H1 (cell line): ENCODE data around the gene ME3. TPM values are rescaled to one million over a fixed set of nuclear protein-coding genes. Genes with fewer than 3 reads are reported as not detected.

Source experiments
- CTCF ChIA-PET: fragments of 300-600 bp; sonication (Branson Sonifier 250); formaldehyde crosslinking; loops from one replicate; lab custom pipeline; 2021; ENCODE audit not compliant: partially characterized antibody; lab: Charles Lee
- POLR2A ChIA-PET: fragments of 300-600 bp; sonication (Branson Sonifier 250); formaldehyde crosslinking; loops from one replicate; lab custom pipeline; 2021; ENCODE audit warnings: inconsistent platforms; ENCODE audit not compliant: partially characterized antibody; lab: Charles Lee
- DNase-seq, 2 experiments: peaks; one replicate each; pipeline versions ENCODE4 v3.0.0 to v3.0.0-alpha.2; 2010 to 2022; ENCODE audit warnings: low spot score in 2 of 2, low read depth in 1 of 2, mixed read lengths in 1 of 2
- FAIRE-seq: peaks from 2 replicates; lab custom pipeline; 2011; peaks lifted over from hg19 to GRCh38; lab: Jason Lieb, UNC
- H2AFZ ChIP-seq: 2 replicates; pipeline ENCODE4 v1.8.1; 2012; ENCODE audit warnings: low read length, inconsistent platforms
- H2AK5ac ChIP-seq: 2 replicates; pipeline ENCODE4 v1.6.1; 2013; ENCODE audit warnings: low read depth, low read length
- H2BK120ac ChIP-seq: replicated peaks from 2 replicates; pipeline ENCODE3; 2013; ENCODE audit warnings: low read depth, low read length, inconsistent platforms
- H2BK12ac ChIP-seq: 2 replicates; pipeline ENCODE4 v1.6.1; 2013; ENCODE audit warnings: low read depth, low read length
- H2BK15ac ChIP-seq: 2 replicates; pipeline ENCODE4 v1.6.1; 2013; ENCODE audit warnings: low read length
- H2BK20ac ChIP-seq: 2 replicates; pipeline ENCODE4 v1.6.1; 2013; ENCODE audit warnings: low read length
- H2BK5ac ChIP-seq: 2 replicates; pipeline ENCODE4 v1.6.1; 2013; ENCODE audit warnings: low read depth, low read length
- H3K14ac ChIP-seq: 2 replicates; pipeline ENCODE4 v1.6.1; 2013; ENCODE audit warnings: inconsistent platforms; ENCODE audit not compliant: insufficient read length
- H3K18ac ChIP-seq: 2 replicates; pipeline ENCODE4 v1.6.1; 2013; ENCODE audit warnings: low read length; ENCODE audit errors: extremely low read depth
- H3K23ac ChIP-seq: 2 replicates; pipeline ENCODE4 v1.6.1; 2013; ENCODE audit warnings: inconsistent platforms; ENCODE audit not compliant: insufficient read length
- H3K23me2 ChIP-seq: 2 replicates; pipeline ENCODE4 v1.6.1; 2013; ENCODE audit warnings: low read depth, low read length
- H3K27ac ChIP-seq: 2 replicates; pipeline ENCODE4 v1.6.1; 2011; ENCODE audit warnings: low read depth, low read length, inconsistent platforms
- H3K27me3 ChIP-seq, 4 experiments: replicated peaks in 1 of 4; 1 replicate in 1 of 4; 2 replicates in 3 of 4; pipeline versions ENCODE4 v1.6.1 to v1.8.1; 2011 to 2013; ENCODE audit warnings: low read length in 3 of 4, mild to moderate bottlenecking in 3 of 4, inconsistent platforms in 2 of 4, mixed read lengths in 2 of 4, moderate library complexity in 1 of 4; ENCODE audit not compliant: control insufficient read depth in 3 of 4, insufficient read depth in 3 of 4; ENCODE audit errors: extremely low read depth in 1 of 4
- H3K36me3 ChIP-seq, 4 experiments: 2 replicates each; pipeline versions ENCODE4 v1.6.1 to v1.8.1; 2011 to 2013; ENCODE audit warnings: mild to moderate bottlenecking in 4 of 4, low read length in 3 of 4, moderate library complexity in 2 of 4, control low read depth in 1 of 4, inconsistent platforms in 1 of 4; ENCODE audit not compliant: insufficient read depth in 4 of 4, control insufficient read depth in 2 of 4
- H3K4ac ChIP-seq: replicated peaks from 2 replicates; pipeline ENCODE3; 2013; ENCODE audit warnings: low read length, low read depth, mixed read lengths, inconsistent platforms; ENCODE audit not compliant: insufficient read length
- H3K4me1 ChIP-seq, 4 experiments: replicated peaks in 1 of 4; 1 replicate in 1 of 4; 2 replicates in 3 of 4; pipeline versions ENCODE4 v1.6.1 to v1.8.1; 2011 to 2013; ENCODE audit warnings: low read length in 3 of 4, inconsistent platforms in 2 of 4, mixed read lengths in 1 of 4; ENCODE audit not compliant: insufficient read depth in 4 of 4, control insufficient read depth in 3 of 4
- H3K4me2 ChIP-seq, 2 experiments: 2 replicates each; pipeline versions ENCODE4 v1.6.1 to v1.8.1; 2011 to 2013; ENCODE audit warnings: low read depth in 2 of 2, low read length in 2 of 2, control low read depth in 1 of 2, inconsistent platforms in 1 of 2, mild to moderate bottlenecking in 1 of 2; ENCODE audit not compliant: insufficient read depth in 1 of 2
- H3K4me3 ChIP-seq, 4 experiments: fragments of 200-600, 300-600 bp in 1 of 4; sonication (generic), shearing (Covaris generic), sonication (Bioruptor Twin) in 1 of 4; 2 replicates each; pipeline versions ENCODE4 v1.5.1 to v1.8.1; 2011 to 2016; ENCODE audit warnings: low read length in 4 of 4, low read depth in 3 of 4, control low read depth in 2 of 4, inconsistent platforms in 2 of 4, mild to moderate bottlenecking in 2 of 4, mixed read lengths in 1 of 4, moderate library complexity in 1 of 4; ENCODE audit not compliant: insufficient read depth in 2 of 4; ENCODE audit errors: extremely low read depth in 1 of 4
- H3K56ac ChIP-seq: replicated peaks from 2 replicates; pipeline ENCODE3; 2013; ENCODE audit warnings: low read depth, mild to moderate bottlenecking, mixed read lengths, low read length, inconsistent platforms; ENCODE audit not compliant: insufficient read length
- H3K79me1 ChIP-seq: 2 replicates; pipeline ENCODE4 v1.6.1; 2013; ENCODE audit warnings: low read depth, low read length, control low read depth
- H3K79me2 ChIP-seq, 2 experiments: 2 replicates each; pipeline versions ENCODE4 v1.6.1 to v1.8.1; 2012 to 2013; ENCODE audit warnings: low read length in 2 of 2, mild to moderate bottlenecking in 2 of 2, inconsistent platforms in 1 of 2; ENCODE audit not compliant: insufficient read depth in 2 of 2, control insufficient read depth in 1 of 2
- H3K9ac ChIP-seq, 4 experiments: replicated peaks in 1 of 4; 1 replicate in 1 of 4; 2 replicates in 3 of 4; pipeline versions ENCODE4 v1.6.1 to v1.8.1; 2011 to 2013; ENCODE audit warnings: low read depth in 3 of 4, low read length in 3 of 4, control low read depth in 2 of 4, mild to moderate bottlenecking in 2 of 4, moderate library complexity in 2 of 4, inconsistent platforms in 1 of 4; ENCODE audit errors: extremely low read depth in 1 of 4
- H3K9me3 ChIP-seq, 2 experiments: 2 replicates each; pipeline versions ENCODE4 v1.6.1 to v1.8.1; 2012 to 2013; ENCODE audit warnings: mild to moderate bottlenecking in 2 of 2, moderate library complexity in 2 of 2, control low read depth in 1 of 2, inconsistent platforms in 1 of 2, low read depth in 1 of 2, low read length in 1 of 2, mixed read lengths in 1 of 2; ENCODE audit not compliant: insufficient read depth in 2 of 2
- H4K20me1 ChIP-seq, 2 experiments: replicated peaks in 1 of 2; 2 replicates each; pipeline versions ENCODE3 to v1.8.1; 2011 to 2013; ENCODE audit warnings: inconsistent platforms in 2 of 2, low read length in 2 of 2, mild to moderate bottlenecking in 1 of 2; ENCODE audit not compliant: insufficient read depth in 2 of 2, control insufficient read depth in 1 of 2
- H4K5ac ChIP-seq: 2 replicates; pipeline ENCODE4 v1.6.1; 2013; ENCODE audit warnings: low read length, low read depth, mixed read lengths, inconsistent platforms; ENCODE audit not compliant: insufficient read length
- H4K8ac ChIP-seq: 2 replicates; pipeline ENCODE4 v1.8.0; 2013; ENCODE audit warnings: mild to moderate bottlenecking, moderate library complexity, low read length, inconsistent platforms; ENCODE audit not compliant: insufficient read depth; ENCODE audit errors: extremely low read depth
- H4K91ac ChIP-seq: replicated peaks from 2 replicates; pipeline ENCODE3; 2013; ENCODE audit warnings: low read length, mixed read lengths, inconsistent platforms; ENCODE audit not compliant: insufficient read length
- EZH2 ChIP-seq: fragments of 200-600 bp; sonication (generic); IDR thresholded peaks from 2 replicates; pipeline ENCODE4 v1.7.1; 2012; ENCODE audit warnings: low read depth, mild to moderate bottlenecking, moderate library complexity, low read length, inconsistent platforms; ENCODE audit not compliant: severe bottlenecking
- HDAC2 ChIP-seq, 2 experiments: fragments of 300-600 bp in 1 of 2; sonication (generic) in 1 of 2; IDR thresholded peaks; 2 replicates each; pipeline ENCODE4 v1.6.1; 2011 to 2012; ENCODE audit warnings: low read depth in 2 of 2, low read length in 2 of 2, mild to moderate bottlenecking in 2 of 2, moderate library complexity in 2 of 2, borderline replicate concordance in 1 of 2, inconsistent platforms in 1 of 2
- JUN ChIP-seq: IDR thresholded peaks from 2 replicates; pipeline ENCODE4 v1.6.1; 2011; ENCODE audit warnings: low read depth, mild to moderate bottlenecking, improper control_type of control experiment, low read length
- JUND ChIP-seq: IDR thresholded peaks from 2 replicates; pipeline ENCODE4 v1.6.1; 2011; ENCODE audit warnings: mild to moderate bottlenecking, improper control_type of control experiment, low read length
- KDM1A ChIP-seq: fragments of 200-600, 300-600 bp; sonication (generic); IDR thresholded peaks from 2 replicates; pipeline ENCODE4 v1.7.1; 2016; ENCODE audit warnings: mild to moderate bottlenecking, low read length, borderline replicate concordance
- POLR2AphosphoS5 ChIP-seq: IDR thresholded peaks from 2 replicates; pipeline ENCODE4 v1.6.1; 2011; ENCODE audit warnings: low read depth, low read length
- POU5F1 ChIP-seq: IDR thresholded peaks from 2 replicates; pipeline ENCODE4 v1.6.1; 2011; ENCODE audit warnings: low read depth, mild to moderate bottlenecking, low read length, moderate library complexity
- RNF2 ChIP-seq: fragments of 200-900, 300-1000 bp; sonication (generic); IDR thresholded peaks from 2 replicates; pipeline ENCODE4 v1.7.1; 2016; ENCODE audit warnings: borderline replicate concordance, low read depth, mild to moderate bottlenecking, antibody characterized with exemption, low read length; ENCODE audit not compliant: poor library complexity, severe bottlenecking; ENCODE audit errors: missing control alignments
- SP4 ChIP-seq: IDR thresholded peaks from 2 replicates; pipeline ENCODE4 v1.6.1; 2012; ENCODE audit warnings: low read length, inconsistent platforms
- SUZ12 ChIP-seq: fragments of 200-600 bp; sonication (generic); IDR thresholded peaks from 2 replicates; pipeline ENCODE4 v1.6.1; 2012; ENCODE audit warnings: mild to moderate bottlenecking, inconsistent platforms, low read length, moderate library complexity, mixed read lengths
- TAF1 ChIP-seq: IDR thresholded peaks from 2 replicates; pipeline ENCODE4 v1.6.1; 2011; ENCODE audit warnings: mild to moderate bottlenecking, low read depth, low read length
- ZNF274 ChIP-seq: IDR thresholded peaks from 2 replicates; pipeline ENCODE4 v1.7.0; 2012; ENCODE audit warnings: low read length, borderline replicate concordance; ENCODE audit errors: extremely low read depth
- WGBS, 2 experiments: shearing (Covaris generic) in 1 of 2; methylation state at CpG; one replicate each; pipeline versions ENCODE4 v1.1.6 to v1.1.7; 2013 to 2015; ENCODE audit warnings: low lambda C conversion rate in 2 of 2, mixed read lengths in 2 of 2, inconsistent platforms in 1 of 2, low coverage in 1 of 2, missing lambda C conversion rate in 1 of 2; ENCODE audit not compliant: insufficient replicate concordance in 2 of 2, insufficient coverage in 1 of 2, insufficient read length in 1 of 2; ENCODE audit errors: extremely low coverage in 1 of 2, missing lambda C conversion rate in 1 of 2; 5-methylcytosine and 5-hydroxymethylcytosine counted together
- polyA plus RNA-seq, 7 experiments: library from polyadenylated mRNA; depleted of rRNA in 3 of 7; stranded (reverse) in 5 of 7; unstranded in 2 of 7; fragments of >200 nt in 5 of 7; fragments of 200-250 nt in 2 of 7; gene quantifications; 1 replicate in 5 of 7; 2 replicates in 1 of 7; 4 replicates in 1 of 7; pipeline versions ENCODE4 v1.2.1 to v1.2.3, GENCODE V29; 2011 to 2013; ENCODE audit warnings: missing spikeins in 2 of 7, mixed read lengths in 2 of 7
- total RNA-seq: library from RNA; stranded (reverse); fragmentation: NEBNext Ultra II Directional; extraction: Animal tissue kit (Norgen Biotek cat#: 25700); gene quantifications from 2 replicates; pipeline ENCODE4 v1.2.1, GENCODE V29; 2021
- TF ChIP-seq, protein P1 (sequence below): IDR thresholded peaks from 2 replicates; pipeline ENCODE4 v1.6.1; 2012; ENCODE audit warnings: low read length, inconsistent platforms

Gene ME3
- total and polyA plus RNA-seq, 2 of the 8 experiments (the other 6 are each of a cell fraction or from before 2014, with no cell fraction given) = 1.5 to 2.8 TPM

DNA sequence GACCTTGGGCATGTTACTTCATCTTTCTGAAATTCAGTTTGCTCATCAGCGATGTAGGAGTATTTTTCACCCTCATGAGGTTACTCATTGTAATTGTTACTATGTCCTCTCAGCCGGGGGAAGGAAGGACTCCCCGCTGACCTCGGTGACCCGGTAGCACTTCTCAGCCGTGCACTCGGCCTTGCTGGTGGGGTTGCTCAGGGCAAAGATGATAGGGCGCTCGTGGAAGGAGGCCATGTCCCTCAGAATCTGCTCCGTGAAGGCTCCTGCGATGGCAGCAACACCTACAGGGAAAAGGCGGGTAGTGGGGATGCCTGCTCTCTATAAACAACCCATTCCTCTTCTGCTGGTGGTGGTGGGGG is 225.5 kb downstream of the ME3 start:
- ChIA-PET POLR2A (no interaction called here), CTCF (interaction anchor here (0.9 to 1.4 kb wide), 4 partner anchors 8 to 162 kb away, joined by 3 read pairs; no protein-coding TSS in a partner anchor)
- H4K8ac ChIP-seq = no peak overlapping the region
- H2AK5ac ChIP-seq = no peak overlapping the region
- H3K36me3 ChIP-seq = no peaks in the 10 kb centered on the region
- no peak overlapping the region for H2BK15ac ChIP-seq
- no peak overlapping the region for H4K91ac ChIP-seq
- H2BK20ac ChIP-seq = no peak overlapping the region
- FAIRE-seq (no peak), DNase-seq (no peak)
- H3K27ac ChIP-seq = no peak overlapping the region
- H3K4me1 ChIP-seq = no peaks in the 10 kb centered on the region
- H4K5ac ChIP-seq = no peak overlapping the region
- WGBS, 2 experiments = 93% methylated on average over 12 of the region's 12 CpGs; no CpG with 5 or more reads in 1 of the 2 experiments
- no peak overlapping the region for H2BK12ac ChIP-seq
- H2BK5ac ChIP-seq = no peak overlapping the region
- no peak overlapping the region for H2AFZ ChIP-seq
- H3K23me2 ChIP-seq = no peaks in the 10 kb centered on the region
- H3K56ac ChIP-seq = no peak overlapping the region
- H3K9me3 ChIP-seq = no peaks in the 10 kb centered on the region
- H3K9ac ChIP-seq = no peak overlapping the region
- H3K4ac ChIP-seq = no peak overlapping the region
- no peaks in the 10 kb centered on the region for H3K27me3 ChIP-seq
- no peak overlapping the region for H3K18ac ChIP-seq
- H3K79me2 ChIP-seq = no peaks in the 10 kb centered on the region
- no peak overlapping the region for H3K23ac ChIP-seq
- H3K14ac ChIP-seq = no peak overlapping the region
- H3K4me3 ChIP-seq = no peak overlapping the region
- no peaks in the 10 kb centered on the region for H3K79me1 ChIP-seq
- H3K4me2 ChIP-seq = no peak overlapping the region
- no peaks in the 10 kb centered on the region for H4K20me1 ChIP-seq
- H2BK120ac ChIP-seq = no peak overlapping the region
- TF ChIP-seq, protein P1, sequence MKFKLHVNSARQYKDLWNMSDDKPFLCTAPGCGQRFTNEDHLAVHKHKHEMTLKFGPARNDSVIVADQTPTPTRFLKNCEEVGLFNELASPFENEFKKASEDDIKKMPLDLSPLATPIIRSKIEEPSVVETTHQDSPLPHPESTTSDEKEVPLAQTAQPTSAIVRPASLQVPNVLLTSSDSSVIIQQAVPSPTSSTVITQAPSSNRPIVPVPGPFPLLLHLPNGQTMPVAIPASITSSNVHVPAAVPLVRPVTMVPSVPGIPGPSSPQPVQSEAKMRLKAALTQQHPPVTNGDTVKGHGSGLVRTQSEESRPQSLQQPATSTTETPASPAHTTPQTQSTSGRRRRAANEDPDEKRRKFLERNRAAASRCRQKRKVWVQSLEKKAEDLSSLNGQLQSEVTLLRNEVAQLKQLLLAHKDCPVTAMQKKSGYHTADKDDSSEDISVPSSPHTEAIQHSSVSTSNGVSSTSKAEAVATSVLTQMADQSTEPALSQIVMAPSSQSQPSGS = no peak
- TF ChIP-seq POU5F1 (no peak), JUND (no peak), SUZ12 (no peak), SP4 (no peak), ZNF274 (no peak), JUN (no peak), KDM1A (no peak), RNF2 (no peak), TAF1 (no peak), EZH2 (no peak), HDAC2 (IDR thresholded peaks at IDR 0.05; ENCODE audit: borderline replicate concordance in 1 of 2, low read depth in 2 of 2, low read length in 2 of 2) (no peak), POLR2AphosphoS5 (no peak)
